ENCODE data around the gene BCAS4.
A peak's percentile ranks its signal among the peaks of the same experiment; 100 is the strongest.
"Not testable (repeated sequence)": the region's sequence is repeated elsewhere in the genome, so short reads cannot be mapped to it uniquely, and the experiment has no call there.

The BCAS4 gene

GRCh38 chr20:50794846-50795634, at the start of gene BCAS4:
Gene BCAS4 (plus strand): TSS chr20:50795061. CDS start chr20:50795084, 23 bp downstream.
- DNase-seq = no peak

GRCh38 chr20:50745634-50746137, 49.2 kb upstream of the BCAS4 start:
- no peak for DNase-seq

GRCh38 chr20:50746138-50746940, 48.5 kb upstream of the BCAS4 start:
- no peak for DNase-seq

- DNase-seq = no peak
Observed at GRCh38 chr20:50747275-50747674, 47.6 kb upstream of the BCAS4 start.

GRCh38 chr20:50750145-50750671, 44.7 kb upstream of the BCAS4 start:
- DNase-seq = no peak

GRCh38 chr20:50753152-50753551, 41.7 kb upstream of the BCAS4 start:
- DNase-seq = no peak

GRCh38 chr20:50754420-50754819, 40.4 kb upstream of the BCAS4 start:
- DNase-seq = no peak

- DNase-seq = no peak
Observed at GRCh38 chr20:50756447-50756846, 38.4 kb upstream of the BCAS4 start.

- DNase-seq = no peak
Observed at GRCh38 chr20:50758469-50758868, 36.4 kb upstream of the BCAS4 start.

- no peak for DNase-seq
Observed at GRCh38 chr20:50758992-50759391, 35.9 kb upstream of the BCAS4 start.

GRCh38 chr20:50759678-50760077, 35.2 kb upstream of the BCAS4 start:
- no peak for DNase-seq

- DNase-seq = no peak
Observed at GRCh38 chr20:50762045-50762422, 32.8 kb upstream of the BCAS4 start.

GRCh38 chr20:50762435-50763220, 32.2 kb upstream of the BCAS4 start:
- DNase-seq = peak; percentile 80

GRCh38 chr20:50763550-50764458, 31.1 kb upstream of the BCAS4 start:
- DNase-seq = not testable (repeated sequence)

- not testable (repeated sequence) for DNase-seq
Observed at GRCh38 chr20:50765251-50765650, 29.6 kb upstream of the BCAS4 start.

GRCh38 chr20:50765674-50766073, 29.2 kb upstream of the BCAS4 start:
- no peak for DNase-seq

- DNase-seq = not testable (repeated sequence)
Observed at GRCh38 chr20:50766955-50767809, 27.7 kb upstream of the BCAS4 start.

- DNase-seq = not testable (repeated sequence)
Observed at GRCh38 chr20:50768991-50769390, 25.9 kb upstream of the BCAS4 start.

GRCh38 chr20:50769551-50770085, 25.2 kb upstream of the BCAS4 start:
- DNase-seq = not testable (repeated sequence)

GRCh38 chr20:50771419-50772080, 23.3 kb upstream of the BCAS4 start:
- DNase-seq = not testable (repeated sequence)

Measured in NCI-H446 treated with DMSO at 0.1 percent for 48 hours (cell line).